ENCODE results near the gene KCNK4.
"Not testable (repeated sequence)": the region's sequence is repeated elsewhere in the genome, so short reads cannot be mapped to it uniquely, and the experiment has no call there.

Gene KCNK4

GRCh38 chr11:64291262-64291751 lies at the start of gene KCNK4:
Gene KCNK4, plus strand, starts transcription at chr11:64291302. Its CDS starts 1,717 bp downstream, at chr11:64293019.
- DNase-seq: no peak

GRCh38 chr11:64241491-64242374 lies 49.4 kb upstream of the KCNK4 start:
- DNase-seq: peak; percentile 71

GRCh38 chr11:64243236-64243854 lies 47.8 kb upstream of the KCNK4 start:
- no peak for DNase-seq

- DNase-seq: no peak
These were observed 47.0 kb upstream of the KCNK4 start for GRCh38 chr11:64244107-64244506.

- DNase-seq: no peak
These were observed 46.1 kb upstream of the KCNK4 start for GRCh38 chr11:64244966-64245365.

GRCh38 chr11:64245401-64245796 lies 45.7 kb upstream of the KCNK4 start:
- no peak for DNase-seq

GRCh38 chr11:64245797-64246620 lies 45.1 kb upstream of the KCNK4 start:
- DNase-seq: no peak

- not testable (repeated sequence) for DNase-seq
These were observed 44.6 kb upstream of the KCNK4 start for GRCh38 chr11:64246621-64246870.

- DNase-seq: no peak
These were observed 44.0 kb upstream of the KCNK4 start, which contains the start of gene PPP1R14B for GRCh38 chr11:64246871-64247728. Gene PPP1R14B, minus strand, starts transcription at chr11:64246943. Its CDS starts 270 bp downstream, at chr11:64246673.

- no peak for DNase-seq
These were observed 43.2 kb upstream of the KCNK4 start for GRCh38 chr11:64247729-64248531.

- DNase-seq: no peak
These were observed 42.5 kb upstream of the KCNK4 start for GRCh38 chr11:64248578-64248977.

- no peak for DNase-seq
These were observed 42.1 kb upstream of the KCNK4 start for GRCh38 chr11:64249038-64249437.

- DNase-seq: no peak
These were observed 41.3 kb upstream of the KCNK4 start for GRCh38 chr11:64249563-64250414.

- no peak for DNase-seq
These were observed 40.6 kb upstream of the KCNK4 start for GRCh38 chr11:64250415-64251015.

GRCh38 chr11:64251016-64251752 lies 39.9 kb upstream of the KCNK4 start, which contains the start of gene PLCB3:
Gene PLCB3, plus strand, starts transcription at chr11:64251530. Its CDS starts 120 bp downstream, at chr11:64251650.
- DNase-seq: no peak

GRCh38 chr11:64251753-64252002 lies 39.4 kb upstream of the KCNK4 start:
- no peak for DNase-seq

- no peak for DNase-seq
These were observed 38.9 kb upstream of the KCNK4 start for GRCh38 chr11:64252003-64252872.

GRCh38 chr11:64253043-64253442 lies 38.1 kb upstream of the KCNK4 start:
- DNase-seq: no peak

GRCh38 chr11:64253481-64253880 lies 37.6 kb upstream of the KCNK4 start:
- no peak for DNase-seq

Data from NCI-H1436 treated with DMSO at 0.1 percent for 48 hours (cell line).